ENCODE measurements around the gene BORA.
"Not testable (repeated sequence)": the region's sequence is repeated elsewhere in the genome, so short reads cannot be mapped to it uniquely, and the experiment has no call there.

Gene BORA

DNA sequence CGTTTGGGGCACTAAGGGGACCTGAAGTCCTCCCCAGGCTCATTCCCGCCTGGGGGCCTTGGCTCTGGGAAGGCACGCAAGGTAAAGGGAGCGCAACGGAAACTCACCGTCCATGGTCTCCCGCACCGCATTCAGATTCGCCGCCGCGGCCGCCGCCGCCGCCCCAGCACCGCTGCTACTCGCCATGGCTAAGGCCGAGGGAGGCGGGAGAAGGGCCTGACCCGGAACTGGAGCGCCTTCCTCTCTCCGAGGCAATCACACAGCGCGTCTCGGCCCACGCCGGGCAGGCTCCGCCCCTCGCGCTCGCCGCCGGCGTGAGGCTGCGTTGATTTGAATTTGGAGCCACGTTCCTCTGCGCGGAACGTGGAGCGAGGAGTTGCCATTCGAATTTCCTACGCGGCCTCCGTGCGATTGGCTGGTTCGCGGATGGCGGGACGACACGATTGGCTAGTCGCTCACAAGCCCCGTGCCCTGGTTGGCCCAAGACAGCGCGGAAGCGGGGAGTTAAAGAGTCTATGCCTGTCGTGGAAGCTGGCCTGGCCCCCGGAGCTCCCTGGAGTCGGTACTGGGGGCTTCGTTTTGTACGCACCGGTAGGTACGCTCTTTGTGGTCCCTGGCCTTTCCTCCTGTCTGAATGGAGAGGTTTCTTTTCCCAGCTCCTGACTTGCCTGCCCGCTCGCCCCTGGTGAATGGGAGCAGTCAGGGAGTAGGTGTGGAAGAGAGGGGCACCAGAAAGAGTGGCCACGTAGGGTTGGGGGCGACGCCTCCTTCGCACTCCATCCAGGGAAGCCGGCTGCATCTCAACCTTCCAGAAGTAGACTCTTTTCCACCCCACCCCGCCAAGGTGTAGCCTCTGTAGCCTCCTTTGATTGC is at the start of gene BORA, which contains the start of gene MZT1:
TSS of gene BORA (plus strand) at position 507 of the 873 bp plus-strand sequence. CDS start 1,018 bp downstream, outside the sequence.
TSS of gene MZT1 (minus strand) at position 213 of the 873 bp plus-strand sequence. CDS start at position 186, 27 bp downstream.
- Mint-ChIP-seq H3K4me3 (peak within 1 kb of the TSS; percentile 96), H3K9me3 (no peaks in the 10 kb centered on the region), H3K4me1 (ENCODE audit: low read depth) (peaks cover 47% of the 10 kb centered on the region), H3K27me3 (ENCODE audit: low read depth) (no peaks in the 10 kb centered on the region), H3K27ac (peak within 1 kb of the TSS; percentile 87), H3K36me3 (ENCODE audit: low read depth) (peaks cover 23% of the 10 kb centered on the region)

DNA sequence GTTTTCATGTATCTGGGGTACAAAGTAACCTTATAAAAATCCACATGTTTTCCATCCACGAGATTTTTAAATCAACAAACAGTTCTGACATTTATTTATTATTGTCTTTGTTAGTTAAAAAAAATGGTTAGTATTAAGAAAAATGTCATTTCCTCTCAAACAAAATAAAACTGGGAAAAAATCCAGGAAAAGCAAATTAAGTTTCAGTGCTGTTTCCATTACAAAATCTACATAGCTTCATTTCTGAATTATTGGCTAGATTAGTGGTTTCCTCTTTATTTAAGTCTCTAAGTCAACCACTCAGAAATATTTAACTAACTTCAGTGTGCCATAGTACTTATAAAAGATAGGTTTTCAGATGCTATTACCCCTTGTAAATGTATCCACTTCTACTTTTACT is 49.4 kb upstream of the BORA start:
- peaks cover 5% of the 10 kb centered on the region for H3K9me3 Mint-ChIP-seq
- no peaks in the 10 kb centered on the region for H3K36me3 Mint-ChIP-seq (ENCODE audit: low read depth)
- H3K27ac Mint-ChIP-seq = no peak overlapping the region
- H3K4me3 Mint-ChIP-seq = no peak overlapping the region
- H3K27me3 Mint-ChIP-seq (ENCODE audit: low read depth) = peaks cover 4% of the 10 kb centered on the region
- H3K4me1 Mint-ChIP-seq (ENCODE audit: low read depth) = no peaks in the 10 kb centered on the region

DNA sequence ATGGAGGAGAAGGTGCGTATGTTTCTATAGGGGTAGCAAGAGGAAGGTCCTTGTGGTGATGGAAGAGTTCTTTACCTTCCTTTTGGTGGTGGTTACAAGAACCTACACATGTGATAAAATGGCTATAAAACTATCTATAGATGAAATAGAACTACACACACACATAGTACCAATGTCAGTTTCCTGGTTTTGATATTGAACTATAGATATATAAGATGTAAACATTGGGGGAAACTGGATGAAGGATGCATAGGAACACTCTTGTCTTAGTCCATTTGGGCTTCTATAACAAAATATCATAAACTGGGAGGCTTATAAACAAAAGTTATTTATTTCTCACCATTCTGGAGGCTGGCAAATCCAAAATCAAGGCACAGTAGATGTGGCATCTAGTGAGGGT is 47.4 kb upstream of the BORA start:
- no peaks in the 10 kb centered on the region for H3K36me3 Mint-ChIP-seq (ENCODE audit: low read depth)
- no peak overlapping the region for H3K27ac Mint-ChIP-seq
- peaks cover 5% of the 10 kb centered on the region for H3K9me3 Mint-ChIP-seq

DNA sequence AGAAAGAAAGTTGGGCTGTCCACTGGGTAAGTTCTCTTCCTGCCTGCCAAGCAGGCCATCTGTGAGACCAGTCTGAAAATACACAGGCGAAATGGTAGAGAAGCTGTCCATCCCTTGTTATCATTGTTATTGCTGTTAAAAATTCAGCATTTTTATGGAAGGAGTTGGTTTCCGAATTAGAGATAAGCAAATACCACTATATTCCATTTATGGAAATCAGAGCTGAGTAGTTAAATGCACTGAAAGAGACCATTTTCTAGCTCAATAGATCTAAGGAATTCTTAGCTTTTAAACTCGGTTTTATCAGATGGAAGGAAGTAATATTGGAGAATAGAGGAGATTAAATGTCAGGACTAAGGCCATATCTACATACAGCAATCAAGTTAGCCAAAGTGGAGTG is 41.0 kb upstream of the BORA start:
- Mint-ChIP-seq H3K36me3 (ENCODE audit: low read depth) (no peaks in the 10 kb centered on the region), H3K27ac (no peak overlapping the region), H3K27me3 (ENCODE audit: low read depth) (peaks cover 13% of the 10 kb centered on the region), H3K9me3 (no peaks in the 10 kb centered on the region), H3K4me1 (ENCODE audit: low read depth) (no peaks in the 10 kb centered on the region), H3K4me3 (no peak overlapping the region)

More for the DNA sequence above, 47.4 kb upstream of the BORA start:
- peaks cover 3% of the 10 kb centered on the region for H3K27me3 Mint-ChIP-seq (ENCODE audit: low read depth)
- H3K4me1 Mint-ChIP-seq (ENCODE audit: low read depth) = no peaks in the 10 kb centered on the region
- H3K4me3 Mint-ChIP-seq = no peak overlapping the region

DNA sequence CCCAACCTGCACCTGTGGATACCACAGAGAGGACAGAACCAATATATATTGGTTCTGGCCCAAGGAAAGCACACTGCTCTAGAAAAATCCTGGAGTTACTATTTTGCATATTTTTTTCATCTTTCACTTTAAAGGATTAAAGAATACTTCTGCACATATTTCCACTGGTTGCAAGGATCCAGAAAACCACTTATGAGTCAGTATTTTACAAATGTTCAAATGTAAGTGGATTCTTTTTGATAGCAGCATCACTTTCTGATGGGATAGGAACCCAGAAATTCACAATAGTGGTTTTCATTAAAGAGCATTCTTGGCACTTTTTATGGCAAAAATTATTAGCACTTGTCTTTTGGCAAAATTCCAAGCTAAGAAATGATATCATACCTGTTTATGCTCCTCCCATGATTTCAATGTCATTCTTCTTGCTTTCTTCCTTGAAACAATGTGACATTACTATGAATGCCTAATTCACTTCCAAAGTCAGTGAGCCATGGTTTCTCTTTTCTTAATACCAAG is 38.5 kb upstream of the BORA start:
- H3K4me3 Mint-ChIP-seq = no peak overlapping the region
- H3K27ac Mint-ChIP-seq = no peak overlapping the region
- H3K4me1 Mint-ChIP-seq (ENCODE audit: low read depth) = no peaks in the 10 kb centered on the region
- no peaks in the 10 kb centered on the region for H3K36me3 Mint-ChIP-seq (ENCODE audit: low read depth)
- H3K9me3 Mint-ChIP-seq = no peaks in the 10 kb centered on the region
- H3K27me3 Mint-ChIP-seq (ENCODE audit: low read depth) = peaks cover 10% of the 10 kb centered on the region

DNA sequence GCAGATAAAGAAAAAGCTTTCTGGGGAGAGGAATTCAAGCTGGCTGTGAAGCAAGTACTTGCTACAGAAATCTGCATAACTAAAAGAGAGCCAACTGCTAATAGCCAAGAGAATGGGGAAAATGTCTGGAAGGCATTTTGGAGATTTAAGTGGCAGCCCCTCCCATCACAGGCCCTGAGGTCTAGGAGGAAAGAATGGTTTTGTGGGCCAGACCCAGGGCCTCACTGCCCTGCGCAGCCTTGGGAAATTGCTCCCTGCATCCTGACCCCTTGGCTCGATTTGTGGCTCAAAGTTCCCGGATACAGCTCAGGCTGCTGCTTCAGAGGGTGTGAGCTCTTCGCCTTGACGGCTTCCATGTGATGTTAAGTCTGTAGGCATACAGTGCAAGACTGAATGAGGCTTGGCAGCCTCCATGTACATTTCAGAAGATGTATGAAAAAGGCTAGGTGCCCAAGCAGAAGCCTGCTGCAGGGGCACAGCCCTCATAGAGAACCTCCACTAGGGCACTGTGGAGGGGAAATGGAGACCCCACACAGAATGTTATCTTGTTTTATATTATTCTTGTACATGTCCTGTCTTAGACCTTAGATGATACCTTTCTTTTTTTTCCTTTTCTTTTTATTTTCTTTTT is 34.7 kb upstream of the BORA start:
- Mint-ChIP-seq H3K36me3 (ENCODE audit: low read depth) (no peaks in the 10 kb centered on the region), H3K4me3 (no peak overlapping the region), H3K27me3 (ENCODE audit: low read depth) (peaks cover 6% of the 10 kb centered on the region), H3K27ac (no peak overlapping the region), H3K4me1 (ENCODE audit: low read depth) (no peaks in the 10 kb centered on the region), H3K9me3 (no peaks in the 10 kb centered on the region)

DNA sequence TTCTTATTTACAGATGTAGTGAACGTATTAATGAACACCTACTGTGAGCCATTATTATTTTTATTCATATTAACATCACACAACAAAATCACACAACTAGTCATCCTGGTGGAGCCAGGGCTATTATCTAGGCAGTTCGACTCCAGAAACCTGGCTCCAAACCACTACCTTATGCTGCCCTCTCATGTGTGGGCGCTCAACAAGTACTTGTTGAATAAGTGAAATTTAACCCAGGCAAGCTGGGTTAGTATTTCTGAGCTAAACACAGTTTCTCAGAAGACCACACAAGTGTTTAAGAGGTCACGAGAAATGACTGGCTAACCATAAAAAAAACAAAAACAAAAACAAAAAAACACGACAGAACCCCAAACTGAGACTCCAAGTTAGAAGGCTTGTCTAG is 33.9 kb upstream of the BORA start:
- Mint-ChIP-seq H3K4me1 (ENCODE audit: low read depth) (no peaks in the 10 kb centered on the region), H3K4me3 (no peak overlapping the region), H3K9me3 (no peaks in the 10 kb centered on the region), H3K27me3 (ENCODE audit: low read depth) (peaks cover 6% of the 10 kb centered on the region), H3K27ac (no peak overlapping the region), H3K36me3 (ENCODE audit: low read depth) (no peaks in the 10 kb centered on the region)

DNA sequence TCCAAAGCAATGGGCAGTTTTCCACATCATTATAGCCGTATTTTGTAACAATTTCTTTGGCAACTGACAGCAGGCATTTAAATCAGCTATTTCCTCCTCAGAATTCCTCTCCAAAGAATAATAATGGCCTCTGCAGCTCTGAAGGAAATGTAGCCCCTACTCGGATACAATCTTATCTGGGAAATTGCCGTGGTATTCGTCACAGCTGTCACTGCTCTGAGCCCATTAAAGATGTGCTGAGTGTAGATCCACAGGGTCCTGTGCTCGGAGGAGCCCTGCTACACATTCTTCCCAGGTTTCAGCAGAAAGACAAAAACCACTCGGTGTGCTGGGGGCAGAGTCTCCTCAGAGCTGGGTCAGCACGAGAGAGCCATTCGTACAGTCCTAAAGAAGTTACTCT is 33.4 kb upstream of the BORA start:
- Mint-ChIP-seq H3K4me1 (ENCODE audit: low read depth) (no peaks in the 10 kb centered on the region), H3K4me3 (no peak overlapping the region), H3K9me3 (no peaks in the 10 kb centered on the region), H3K27ac (no peak overlapping the region), H3K36me3 (ENCODE audit: low read depth) (no peaks in the 10 kb centered on the region), H3K27me3 (ENCODE audit: low read depth) (peaks cover 6% of the 10 kb centered on the region)

DNA sequence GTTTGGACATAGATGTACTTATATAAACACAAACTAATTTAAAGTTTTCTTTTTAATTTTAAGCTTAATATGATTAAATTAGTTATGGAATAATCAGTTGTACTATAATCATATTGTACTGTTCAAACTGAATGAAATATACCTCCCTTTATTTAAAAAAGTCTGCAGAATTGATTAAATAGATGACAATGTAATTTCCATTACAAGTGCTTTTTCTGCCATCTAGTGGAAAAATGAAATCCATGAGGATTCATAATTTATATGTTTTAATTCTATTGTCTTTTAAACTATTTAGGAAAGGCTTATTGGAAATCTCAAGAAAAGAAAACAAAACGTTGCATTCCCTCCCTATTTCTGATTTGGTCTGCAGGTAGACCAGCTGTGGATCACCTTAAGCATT is 31.1 kb upstream of the BORA start:
- no peaks in the 10 kb centered on the region for H3K27me3 Mint-ChIP-seq (ENCODE audit: low read depth)
- no peaks in the 10 kb centered on the region for H3K9me3 Mint-ChIP-seq
- no peaks in the 10 kb centered on the region for H3K36me3 Mint-ChIP-seq (ENCODE audit: low read depth)
- no peak overlapping the region for H3K4me3 Mint-ChIP-seq
- H3K27ac Mint-ChIP-seq = no peak overlapping the region
- no peaks in the 10 kb centered on the region for H3K4me1 Mint-ChIP-seq (ENCODE audit: low read depth)

DNA sequence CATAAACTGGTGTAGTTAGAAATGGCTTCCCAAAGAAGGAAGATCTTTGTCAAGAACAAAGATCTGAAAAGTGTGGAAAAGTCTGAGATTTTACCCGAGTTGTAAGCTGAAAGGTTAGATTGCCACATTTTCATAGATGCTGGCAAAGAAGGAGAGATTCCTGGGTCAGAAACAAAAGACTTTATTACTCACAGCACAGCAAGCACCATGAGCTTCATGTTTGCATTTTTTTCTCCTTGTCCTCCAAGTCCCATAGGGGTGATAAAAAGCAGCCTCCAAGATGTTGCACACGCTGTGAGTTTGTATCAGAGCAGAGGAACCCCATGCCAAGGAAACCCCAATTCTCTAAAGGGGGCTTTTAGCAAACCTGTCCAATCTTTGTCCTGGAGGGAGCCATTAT is 29.6 kb upstream of the BORA start:
- Mint-ChIP-seq H3K27me3 (ENCODE audit: low read depth) (no peaks in the 10 kb centered on the region), H3K4me1 (ENCODE audit: low read depth) (no peaks in the 10 kb centered on the region), H3K9me3 (no peaks in the 10 kb centered on the region), H3K27ac (no peak overlapping the region), H3K4me3 (no peak overlapping the region), H3K36me3 (ENCODE audit: low read depth) (no peaks in the 10 kb centered on the region)

DNA sequence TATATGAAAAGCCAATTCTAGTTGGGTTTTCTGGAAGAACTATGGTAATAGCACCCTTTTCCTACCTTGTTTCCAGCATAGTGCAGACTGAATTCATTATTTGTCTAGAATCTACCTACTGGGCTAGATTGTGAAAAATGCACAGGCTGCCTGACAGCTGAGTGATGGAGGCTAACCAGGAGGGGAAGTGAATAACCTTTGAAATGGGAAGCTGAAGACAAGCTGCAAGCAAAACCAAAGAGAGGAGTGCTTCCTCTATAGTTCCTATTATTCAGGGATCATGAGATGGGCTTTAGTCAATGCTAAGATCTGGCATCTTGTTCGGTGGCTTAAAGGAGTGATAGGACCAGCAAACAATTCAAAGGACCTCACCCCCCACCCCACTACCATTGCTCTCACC is 27.2 kb upstream of the BORA start:
- Mint-ChIP-seq H3K36me3 (ENCODE audit: low read depth) (peaks cover 6% of the 10 kb centered on the region), H3K27me3 (ENCODE audit: low read depth) (no peaks in the 10 kb centered on the region), H3K27ac (no peak overlapping the region), H3K4me3 (no peak overlapping the region), H3K4me1 (ENCODE audit: low read depth) (no peaks in the 10 kb centered on the region), H3K9me3 (peaks cover 6% of the 10 kb centered on the region)

DNA sequence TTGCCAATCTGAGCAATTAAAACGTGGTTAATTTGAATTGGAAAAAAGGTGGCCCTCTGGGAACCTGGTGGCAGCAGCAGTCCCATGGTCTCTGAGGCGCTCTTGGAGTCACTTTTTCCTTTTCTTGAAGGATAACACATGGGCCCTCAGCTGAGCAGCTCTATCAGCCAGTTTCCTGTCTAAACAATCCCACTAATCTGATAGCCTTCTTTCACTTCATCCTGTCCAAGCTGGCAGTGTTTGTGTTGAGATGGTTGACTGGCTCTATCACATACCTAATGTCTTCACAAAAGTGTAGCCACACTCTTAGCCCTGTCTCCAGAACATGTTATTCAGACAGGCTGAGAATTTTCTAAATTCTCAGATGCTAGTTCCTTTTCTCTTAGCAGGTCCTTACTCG is 10.9 kb upstream of the BORA start:
- H3K36me3 Mint-ChIP-seq (ENCODE audit: low read depth) = peaks cover 59% of the 10 kb centered on the region
- H3K27me3 Mint-ChIP-seq (ENCODE audit: low read depth) = no peaks in the 10 kb centered on the region
- no peak overlapping the region for H3K27ac Mint-ChIP-seq
- no peak overlapping the region for H3K4me3 Mint-ChIP-seq
- peaks cover 18% of the 10 kb centered on the region for H3K4me1 Mint-ChIP-seq (ENCODE audit: low read depth)
- peaks cover 15% of the 10 kb centered on the region for H3K9me3 Mint-ChIP-seq

DNA sequence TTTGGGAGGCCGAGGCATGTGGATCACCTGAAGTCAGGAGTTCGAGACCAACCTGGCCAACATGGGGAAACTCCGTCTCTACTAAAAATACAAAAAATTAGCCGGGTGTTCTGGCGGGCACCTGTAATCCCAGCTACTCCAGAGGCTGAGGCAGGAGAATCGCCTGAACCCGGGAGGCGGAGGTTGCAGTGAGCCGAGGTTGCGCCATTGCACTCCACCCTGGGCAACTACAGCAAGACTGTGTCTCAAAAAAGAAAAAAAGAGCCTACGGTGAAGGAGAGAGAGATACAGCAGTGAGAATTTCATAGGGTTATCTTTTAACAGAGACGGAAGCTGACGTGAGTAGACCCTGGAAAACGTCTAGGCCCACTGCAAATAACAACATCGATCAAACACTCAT is 1.5 kb upstream of the BORA start:
- H3K36me3 Mint-ChIP-seq (ENCODE audit: low read depth) = peaks cover 17% of the 10 kb centered on the region
- peaks cover 46% of the 10 kb centered on the region for H3K4me1 Mint-ChIP-seq (ENCODE audit: low read depth)
- H3K9me3 Mint-ChIP-seq; H3K27me3 Mint-ChIP-seq (ENCODE audit: low read depth): not testable (repeated sequence)
- H3K27ac Mint-ChIP-seq = peak overlapping the region; percentile 87
- H3K4me3 Mint-ChIP-seq = peak overlapping the region; percentile 96

DNA sequence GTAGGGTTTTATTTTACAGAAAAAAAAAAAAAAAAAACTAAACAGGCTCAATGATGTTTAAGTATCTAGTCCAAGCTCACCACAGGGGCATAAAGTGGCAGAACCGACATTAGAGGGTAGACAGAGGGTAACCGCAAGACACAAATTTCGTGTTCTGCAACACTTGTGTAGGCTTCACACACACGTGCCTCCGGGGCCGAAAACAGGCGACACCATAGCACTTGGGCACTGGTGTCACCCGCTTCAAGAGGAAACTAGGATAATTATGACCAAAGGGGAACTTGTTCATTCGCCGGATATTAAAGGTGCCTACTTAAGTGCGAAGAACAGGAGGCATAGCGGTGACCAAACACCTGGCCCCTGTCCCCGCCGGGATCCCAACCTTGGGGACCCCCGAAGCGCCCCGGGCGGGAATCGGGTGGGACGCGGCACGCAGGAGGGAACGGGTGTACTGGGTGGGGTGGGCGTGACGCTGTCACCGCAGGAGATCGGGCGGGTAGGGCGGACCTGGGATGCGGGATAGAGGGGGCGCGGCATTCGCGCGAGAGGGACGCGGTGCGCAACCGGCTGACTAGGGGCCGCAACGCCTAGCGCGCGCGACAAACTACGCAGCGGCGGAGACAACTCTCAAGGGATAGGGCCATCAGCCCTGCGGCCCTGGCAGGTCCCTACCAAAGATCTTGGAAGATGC is 852 bp upstream of the BORA start:
- H3K9me3 Mint-ChIP-seq = no peaks in the 10 kb centered on the region
- peaks cover 46% of the 10 kb centered on the region for H3K4me1 Mint-ChIP-seq (ENCODE audit: low read depth)
- no peaks in the 10 kb centered on the region for H3K27me3 Mint-ChIP-seq (ENCODE audit: low read depth)
- H3K4me3 Mint-ChIP-seq = peak overlapping the region; percentile 96
- peaks cover 19% of the 10 kb centered on the region for H3K36me3 Mint-ChIP-seq (ENCODE audit: low read depth)
- peak overlapping the region; percentile 87 for H3K27ac Mint-ChIP-seq
